Endothelial cell of umbilical vein (primary cell): ENCODE measurements around the gene VPS8.

Experiments used
- CTCF ChIP-seq, 2 donors: IDR thresholded peaks; 1 replicate in 1 of 2; 2 replicates in 1 of 2; pipeline ENCODE4 v1.5.1; 2011; ENCODE audit warnings: low read length in 2 of 2, mild to moderate bottlenecking in 2 of 2, moderate library complexity in 2 of 2, control low read depth in 1 of 2, inconsistent platforms in 1 of 2, low read depth in 1 of 2; ENCODE audit not compliant: insufficient read depth in 1 of 2; ENCODE audit errors: extremely low read depth in 1 of 2
- POLR2A ChIP-seq: IDR thresholded peaks from 2 replicates; pipeline ENCODE4 v1.6.1; 2012; ENCODE audit warnings: low read depth, mild to moderate bottlenecking, control low read depth, low read length

GRCh38 chr3:185028121-185028520 lies 216.2 kb downstream of the VPS8 start:
- TF ChIP-seq CTCF (IDR thresholded peaks at IDR 0.05; ENCODE audit: extremely low read depth in 1 of 2, insufficient read depth in 1 of 2, low read depth in 1 of 2, low read length in 2 of 2) (no peak), POLR2A (no peak)
